HUES64 (cell line): Measurements from ENCODE around the gene DRC1.

Experiments used
- H3K27ac ChIP-seq: 2 replicates; pipeline ENCODE4 v1.7.0; 2013; ENCODE audit warnings: low read depth, low read length, inconsistent platforms
- H3K27me3 ChIP-seq: 2 replicates; pipeline ENCODE4 v1.6.1; 2013; ENCODE audit warnings: mild to moderate bottlenecking, low read length; ENCODE audit not compliant: insufficient read depth
- H3K36me3 ChIP-seq: 2 replicates; pipeline ENCODE4 v1.6.1; 2013; ENCODE audit warnings: mild to moderate bottlenecking, low read length; ENCODE audit not compliant: insufficient read depth
- H3K4me1 ChIP-seq: 2 replicates; pipeline ENCODE4 v1.6.1; 2013; ENCODE audit warnings: mild to moderate bottlenecking, low read length, moderate library complexity; ENCODE audit not compliant: insufficient read depth
- H3K4me3 ChIP-seq: 2 replicates; pipeline ENCODE4 v1.5.1; 2013; ENCODE audit warnings: mild to moderate bottlenecking, low read length, moderate library complexity
- H3K9ac ChIP-seq: 2 replicates; pipeline ENCODE4 v1.6.1; 2013; ENCODE audit warnings: mild to moderate bottlenecking, low read depth, low read length
- H3K9me3 ChIP-seq: 2 replicates; pipeline ENCODE4 v1.6.1; 2013; ENCODE audit warnings: low read depth, low read length; ENCODE audit not compliant: insufficient read depth
- WGBS: fragments of 150-250, 120-280 bp; methylation state at CpG from one replicate; pipeline ENCODE4 v1.1.7; 2013; ENCODE audit warnings: missing lambda C conversion rate; 5-methylcytosine and 5-hydroxymethylcytosine counted together

The DRC1 gene

GRCh38 chr2:26399771-26400376 lies 1.8 kb upstream of the DRC1 start:
- no peak overlapping the region for H3K9ac ChIP-seq
- 0 out of 2 replicates have a peak, but pooled peaks cover 2% of the 10 kb centered on the region for H3K27me3 ChIP-seq
- no peaks in the 10 kb centered on the region for H3K9me3 ChIP-seq
- 68% methylated on average over 4 of the region's 4 CpGs for WGBS
- peaks cover 13% of the 10 kb centered on the region; the same call in 1 of the 2 replicates for H3K36me3 ChIP-seq
- peaks cover 8% of the 10 kb centered on the region; the same call in 1 of the 2 replicates for H3K4me1 ChIP-seq
- no peak overlapping the region for H3K4me3 ChIP-seq
- H3K27ac ChIP-seq: no peak overlapping the region

- no peak overlapping the region for H3K4me3 ChIP-seq
- 0 out of 2 replicates have a peak, but pooled peaks cover 2% of the 10 kb centered on the region for H3K27me3 ChIP-seq
- WGBS: 91% methylated on average over 5 of the region's 5 CpGs
- peaks cover 8% of the 10 kb centered on the region; the same call in 1 of the 2 replicates for H3K4me1 ChIP-seq
- H3K9me3 ChIP-seq: no peaks in the 10 kb centered on the region
- H3K36me3 ChIP-seq: peaks cover 6% of the 10 kb centered on the region; the same call in 1 of the 2 replicates
- H3K27ac ChIP-seq: no peak overlapping the region
- H3K9ac ChIP-seq: no peak overlapping the region
These were observed 997 bp upstream of the DRC1 start for GRCh38 chr2:26400723-26401122.

- H3K27me3 ChIP-seq: no peaks in the 10 kb centered on the region
- no peak overlapping the region for H3K4me3 ChIP-seq
- H3K27ac ChIP-seq: no peak overlapping the region
- no peaks in the 10 kb centered on the region for H3K36me3 ChIP-seq
- H3K9me3 ChIP-seq: no peaks in the 10 kb centered on the region
- H3K9ac ChIP-seq: no peak overlapping the region
- WGBS: 93% methylated on average over 9 of the region's 9 CpGs
- H3K4me1 ChIP-seq: 0 out of 2 replicates have a peak, but pooled peaks cover 5% of the 10 kb centered on the region
These were observed 5.8 kb downstream of the DRC1 start for GRCh38 chr2:26407526-26407925.

- Histone ChIP-seq H3K9ac (no peak overlapping the region), H3K4me3 (no peak overlapping the region), H3K27me3 (no peaks in the 10 kb centered on the region), H3K27ac (no peak overlapping the region), H3K36me3 (no peaks in the 10 kb centered on the region), H3K4me1 (no peaks in the 10 kb centered on the region), H3K9me3 (no peaks in the 10 kb centered on the region)
- 89% methylated on average over 1 of the region's 1 CpG for WGBS
These were observed 8.1 kb downstream of the DRC1 start for GRCh38 chr2:26409785-26410184.

- Histone ChIP-seq H3K36me3 (no peaks in the 10 kb centered on the region), H3K9ac (no peak overlapping the region), H3K9me3 (no peaks in the 10 kb centered on the region), H3K27me3 (no peaks in the 10 kb centered on the region), H3K27ac (no peak overlapping the region), H3K4me3 (no peak overlapping the region), H3K4me1 (no peaks in the 10 kb centered on the region)
- WGBS: 89% methylated on average over 2 of the region's 2 CpGs
These were observed 9.1 kb downstream of the DRC1 start for GRCh38 chr2:26410764-26411243.

GRCh38 chr2:26411419-26411818 lies 9.7 kb downstream of the DRC1 start:
- H3K4me1 ChIP-seq: no peaks in the 10 kb centered on the region
- H3K36me3 ChIP-seq: no peaks in the 10 kb centered on the region
- H3K9me3 ChIP-seq: no peaks in the 10 kb centered on the region
- no peak overlapping the region for H3K27ac ChIP-seq
- no peaks in the 10 kb centered on the region for H3K27me3 ChIP-seq
- H3K4me3 ChIP-seq: no peak overlapping the region
- WGBS: 97% methylated on average over 6 of the region's 6 CpGs
- no peak overlapping the region for H3K9ac ChIP-seq

- H3K4me3 ChIP-seq: no peak overlapping the region
- H3K4me1 ChIP-seq: no peaks in the 10 kb centered on the region
- 87% methylated on average over 10 of the region's 10 CpGs for WGBS
- no peak overlapping the region for H3K9ac ChIP-seq
- no peak overlapping the region for H3K27ac ChIP-seq
- no peaks in the 10 kb centered on the region for H3K9me3 ChIP-seq
- no peaks in the 10 kb centered on the region for H3K36me3 ChIP-seq
- no peaks in the 10 kb centered on the region for H3K27me3 ChIP-seq
These were observed 10.5 kb downstream of the DRC1 start for GRCh38 chr2:26412091-26412673.

- no peak overlapping the region for H3K4me3 ChIP-seq
- no peak overlapping the region for H3K9ac ChIP-seq
- H3K27ac ChIP-seq: no peak overlapping the region
- WGBS: 94% methylated on average over 3 of the region's 3 CpGs
- no peaks in the 10 kb centered on the region for H3K9me3 ChIP-seq
- no peaks in the 10 kb centered on the region for H3K4me1 ChIP-seq
- H3K27me3 ChIP-seq: no peaks in the 10 kb centered on the region
- no peaks in the 10 kb centered on the region for H3K36me3 ChIP-seq
These were observed 12.6 kb downstream of the DRC1 start for GRCh38 chr2:26414311-26414710.

- 90% methylated on average over 5 of the region's 5 CpGs for WGBS
- peaks cover 6% of the 10 kb centered on the region; the same call in 1 of the 2 replicates for H3K4me1 ChIP-seq
- H3K9ac ChIP-seq: no peak overlapping the region
- H3K27me3 ChIP-seq: no peaks in the 10 kb centered on the region
- no peak overlapping the region for H3K27ac ChIP-seq
- H3K4me3 ChIP-seq: no peak overlapping the region
- H3K9me3 ChIP-seq: no peaks in the 10 kb centered on the region
- H3K36me3 ChIP-seq: no peaks in the 10 kb centered on the region
These were observed 20.2 kb downstream of the DRC1 start for GRCh38 chr2:26421961-26422360.

- Histone ChIP-seq H3K27ac (no peak overlapping the region), H3K4me3 (no peak overlapping the region), H3K4me1 (peaks cover 6% of the 10 kb centered on the region; the same call in 1 of the 2 replicates), H3K27me3 (no peaks in the 10 kb centered on the region), H3K9me3 (no peaks in the 10 kb centered on the region), H3K9ac (no peak overlapping the region), H3K36me3 (no peaks in the 10 kb centered on the region)
- WGBS: 65% methylated on average over 9 of the region's 9 CpGs
These were observed 21.4 kb downstream of the DRC1 start for GRCh38 chr2:26422947-26423629.

GRCh38 chr2:26423750-26424149 lies 22.0 kb downstream of the DRC1 start:
- Histone ChIP-seq H3K27ac (no peak overlapping the region), H3K27me3 (no peaks in the 10 kb centered on the region), H3K9me3 (no peaks in the 10 kb centered on the region), H3K4me1 (peaks cover 6% of the 10 kb centered on the region; the same call in 1 of the 2 replicates), H3K4me3 (no peak overlapping the region), H3K9ac (no peak overlapping the region), H3K36me3 (no peaks in the 10 kb centered on the region)
- WGBS: 85% methylated on average over 9 of the region's 9 CpGs
